MCF 10A (cell line): ENCODE measurements around the gene SYNE1. TPM values are rescaled to one million over a fixed set of nuclear protein-coding genes. Genes with fewer than 3 reads are reported as not detected.

Source experiments
- BruUV-seq: library from RNA; stranded (reverse); fragments of 400-500 nt; replicated peaks from 2 replicates; lab custom pipeline; 2021; lab: Mats Ljungman, UMichigan
- CTCF ChIA-PET: fragments of 300-600 bp; sonication (Branson Sonifier 250); formaldehyde crosslinking; extraction: SDS; loops from one replicate; lab custom pipeline; 2021; ENCODE audit warnings: antibody characterized with exemption, inconsistent platforms; lab: Yijun Ruan, JAX
- POLR2A ChIA-PET: fragments of 300-600, 350-650 bp; sonication (Branson Sonifier 250); formaldehyde crosslinking; extraction: SDS; loops from one replicate; lab custom pipeline; 2020; ENCODE audit warnings: antibody characterized with exemption, inconsistent platforms; lab: Yijun Ruan, JAX
- DNase-seq: peaks from one replicate; pipeline ENCODE4 v3.0.0-alpha.2; 2018; ENCODE audit not compliant: unreplicated experiment
- H3K27ac Mint-ChIP-seq: one replicate; pipeline ENCODE4 v1.8.0; 2022; ENCODE audit warnings: mild to moderate bottlenecking, low read depth, mixed read lengths; ENCODE audit not compliant: unreplicated experiment
- H3K27me3 Mint-ChIP-seq: one replicate; pipeline ENCODE4 v1.8.0; 2022; ENCODE audit warnings: mixed read lengths; ENCODE audit not compliant: insufficient read depth, unreplicated experiment
- H3K36me3 Mint-ChIP-seq: one replicate; pipeline ENCODE4 v1.8.0; 2022; ENCODE audit warnings: mild to moderate bottlenecking, moderate library complexity, mixed read lengths; ENCODE audit not compliant: insufficient read depth, unreplicated experiment
- H3K4me1 Mint-ChIP-seq: one replicate; pipeline ENCODE4 v1.8.0; 2022; ENCODE audit warnings: mixed read lengths; ENCODE audit not compliant: insufficient read depth, unreplicated experiment
- H3K4me3 Mint-ChIP-seq: one replicate; pipeline ENCODE4 v1.8.0; 2022; ENCODE audit warnings: mild to moderate bottlenecking, moderate library complexity, mixed read lengths; ENCODE audit not compliant: unreplicated experiment
- H3K9me3 Mint-ChIP-seq: one replicate; pipeline ENCODE4 v1.8.0; 2022; ENCODE audit warnings: mixed read lengths; ENCODE audit not compliant: unreplicated experiment
- intact Hi-C: fragments of 100-400 bp; cut with micrococcal nuclease; formaldehyde crosslinking; loops from 2 replicates; pipeline ENCODE4 v1.14.1; 2022
- total RNA-seq: library from RNA; stranded (reverse); gene quantifications from 2 replicates; pipeline ENCODE4 v1.2.3, GENCODE V29; 2022
- TF ChIP-seq, protein P1 (sequence below): fragments of 200-600 bp; IDR thresholded peaks from one replicate; pipeline ENCODE4 v1.8.0; 2022; ENCODE audit warnings: antibody characterized with exemption, mild to moderate bottlenecking; ENCODE audit not compliant: unreplicated experiment

The SYNE1 gene
- total RNA-seq, 1 experiment from 2014 or later, result 25.4 TPM

DNA sequence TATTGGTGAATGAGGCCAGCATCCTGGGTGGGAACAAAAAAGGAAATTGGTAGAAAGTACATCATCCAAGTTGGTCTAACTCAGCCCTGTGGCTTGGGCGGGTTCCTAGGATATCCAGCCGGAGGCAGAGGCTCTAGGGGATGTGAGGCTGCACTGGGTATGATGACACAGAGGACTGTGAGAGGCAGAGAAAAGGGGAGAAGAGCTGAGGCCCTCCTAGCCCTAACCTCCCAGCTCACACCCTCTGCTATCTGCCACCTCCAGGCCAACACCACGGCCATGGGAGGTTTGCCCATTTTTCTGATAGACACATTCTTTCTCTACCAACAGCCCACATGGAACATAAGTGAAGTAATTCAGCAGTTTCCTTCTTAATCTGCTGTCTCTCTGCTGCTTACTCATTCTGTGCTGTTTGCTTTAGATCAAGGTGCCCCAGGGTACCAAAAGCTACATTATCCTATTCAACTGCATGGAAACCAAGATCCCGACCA, 545.3 kb downstream of the SYNE1 start:
- Mint-ChIP-seq H3K4me1 (peaks cover 48% of the 10 kb centered on the region), H3K27ac (peak overlapping the region; percentile 62), H3K4me3 (no peak overlapping the region), H3K36me3 (peaks cover 10% of the 10 kb centered on the region), H3K9me3 (no peaks in the 10 kb centered on the region), H3K27me3 (no peaks in the 10 kb centered on the region)
- intact Hi-C loops, result no loop called here
- BruUV-seq, result no TSS peak
- ChIA-PET CTCF (interaction anchor here (0.6 kb wide), 1 partner anchor 220 kb away, joined by 3 read pairs; no protein-coding TSS in a partner anchor), POLR2A (interaction anchor here (0.6 to 1.6 kb wide), 3 partner anchors 23 to 327 kb away, joined by 3 to 4 read pairs (median 3); no protein-coding TSS in a partner anchor)
- peak; percentile 63 for DNase-seq
- TF ChIP-seq, protein P1, sequence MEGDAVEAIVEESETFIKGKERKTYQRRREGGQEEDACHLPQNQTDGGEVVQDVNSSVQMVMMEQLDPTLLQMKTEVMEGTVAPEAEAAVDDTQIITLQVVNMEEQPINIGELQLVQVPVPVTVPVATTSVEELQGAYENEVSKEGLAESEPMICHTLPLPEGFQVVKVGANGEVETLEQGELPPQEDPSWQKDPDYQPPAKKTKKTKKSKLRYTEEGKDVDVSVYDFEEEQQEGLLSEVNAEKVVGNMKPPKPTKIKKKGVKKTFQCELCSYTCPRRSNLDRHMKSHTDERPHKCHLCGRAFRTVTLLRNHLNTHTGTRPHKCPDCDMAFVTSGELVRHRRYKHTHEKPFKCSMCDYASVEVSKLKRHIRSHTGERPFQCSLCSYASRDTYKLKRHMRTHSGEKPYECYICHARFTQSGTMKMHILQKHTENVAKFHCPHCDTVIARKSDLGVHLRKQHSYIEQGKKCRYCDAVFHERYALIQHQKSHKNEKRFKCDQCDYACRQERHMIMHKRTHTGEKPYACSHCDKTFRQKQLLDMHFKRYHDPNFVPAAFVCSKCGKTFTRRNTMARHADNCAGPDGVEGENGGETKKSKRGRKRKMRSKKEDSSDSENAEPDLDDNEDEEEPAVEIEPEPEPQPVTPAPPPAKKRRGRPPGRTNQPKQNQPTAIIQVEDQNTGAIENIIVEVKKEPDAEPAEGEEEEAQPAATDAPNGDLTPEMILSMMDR, result no peak

DNA sequence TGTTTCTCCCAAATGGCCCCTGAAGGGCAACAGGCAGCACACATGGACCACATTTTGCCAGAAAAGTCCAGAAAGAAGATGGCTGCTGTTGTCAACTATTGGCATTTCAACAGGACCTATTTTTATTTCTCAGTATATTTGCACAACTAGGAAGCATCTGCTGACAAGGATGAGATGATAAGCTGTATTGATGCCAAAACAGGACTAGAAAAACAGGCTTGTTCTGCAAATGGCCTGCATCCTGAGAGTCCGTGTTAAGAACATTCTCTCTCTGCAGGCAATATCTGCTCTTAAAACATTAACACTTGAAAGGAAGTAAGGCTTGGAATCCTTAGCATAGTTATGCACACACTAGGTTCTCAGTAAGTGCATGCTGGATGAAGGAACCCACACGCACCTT, 546.0 kb downstream of the SYNE1 start:
- Mint-ChIP-seq H3K36me3 (peaks cover 8% of the 10 kb centered on the region), H3K27ac (no peak overlapping the region), H3K27me3 (no peaks in the 10 kb centered on the region), H3K4me3 (no peak overlapping the region), H3K9me3 (no peaks in the 10 kb centered on the region), H3K4me1 (peaks cover 43% of the 10 kb centered on the region)
- CTCF ChIA-PET, result no interaction called here
- no peak for DNase-seq
- BruUV-seq, result no TSS peak
- TF ChIP-seq, protein P1, result no peak
- intact Hi-C loops, result no loop called here
- POLR2A ChIA-PET, result no interaction called here

DNA sequence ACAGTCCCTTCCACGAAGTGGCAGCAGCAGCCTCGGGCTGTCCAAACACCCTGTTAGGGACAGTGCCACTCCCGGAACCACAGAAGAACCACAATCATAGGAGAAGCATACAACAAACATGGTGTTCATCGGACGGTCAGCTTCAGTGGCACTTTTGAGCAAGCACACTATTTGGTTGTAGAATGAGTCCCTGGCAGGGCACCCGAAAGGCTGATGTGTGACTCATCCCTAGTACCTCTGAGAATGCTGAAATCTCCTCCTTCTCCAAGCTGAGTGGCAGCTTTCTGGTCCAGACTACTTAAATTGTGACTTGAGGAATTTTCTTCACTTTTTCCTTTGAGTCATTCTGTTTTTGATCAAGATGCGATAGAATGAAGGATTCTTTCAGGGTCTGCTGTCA, 547.2 kb downstream of the SYNE1 start:
- peak; percentile 81 for DNase-seq
- TF ChIP-seq, protein P1, result no peak
- H3K9me3 Mint-ChIP-seq, result no peaks in the 10 kb centered on the region
- intact Hi-C loops, result no loop called here
- H3K27me3 Mint-ChIP-seq, result no peaks in the 10 kb centered on the region
- H3K4me3 Mint-ChIP-seq, result no peak overlapping the region
- H3K36me3 Mint-ChIP-seq, result peaks cover 3% of the 10 kb centered on the region
- CTCF ChIA-PET, result no interaction called here
- POLR2A ChIA-PET, result no interaction called here
- H3K27ac Mint-ChIP-seq, result no peak overlapping the region
- H3K4me1 Mint-ChIP-seq, result peaks cover 45% of the 10 kb centered on the region
- BruUV-seq, result no TSS peak

DNA sequence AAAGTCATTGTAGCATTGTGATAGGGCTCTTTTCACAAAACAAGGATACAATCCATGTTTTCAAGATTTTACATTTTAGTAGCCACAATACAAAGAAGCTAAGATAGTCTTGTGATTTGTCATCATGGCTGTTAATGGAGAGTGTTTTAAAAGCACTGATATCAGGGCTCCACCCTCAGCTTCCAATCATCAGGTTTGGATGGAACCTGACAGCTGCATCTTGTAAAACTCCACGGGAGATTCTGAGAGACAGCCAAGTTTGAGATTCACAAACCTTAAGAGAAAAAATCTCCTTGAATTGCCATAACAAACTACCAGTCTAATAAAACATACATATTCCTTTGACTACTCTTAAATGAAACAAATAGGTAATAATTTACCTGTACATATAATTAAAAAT, 549.5 kb downstream of the SYNE1 start:
- H3K9me3 Mint-ChIP-seq, result no peaks in the 10 kb centered on the region
- H3K27ac Mint-ChIP-seq, result no peak overlapping the region
- CTCF ChIA-PET, result interaction anchor here (0.7 kb wide), 1 partner anchor 535 kb away, joined by 3 read pairs; no protein-coding TSS in a partner anchor
- no peaks in the 10 kb centered on the region for H3K36me3 Mint-ChIP-seq
- no peak overlapping the region for H3K4me3 Mint-ChIP-seq
- H3K4me1 Mint-ChIP-seq, result peaks cover 24% of the 10 kb centered on the region
- TF ChIP-seq, protein P1, result no peak
- H3K27me3 Mint-ChIP-seq, result no peaks in the 10 kb centered on the region
- POLR2A ChIA-PET, result interaction anchor here (1.2 kb wide), 1 partner anchor 9 kb away, joined by 5 read pairs; no protein-coding TSS in a partner anchor
- BruUV-seq, result no TSS peak
- intact Hi-C loops, result no loop called here
- no peak for DNase-seq
